Esophagus mucosa (tissue), 1 donor: Measurements from ENCODE around the gene MAGEB4. TPM values are rescaled to one million over a fixed set of nuclear protein-coding genes. Genes with fewer than 3 reads are reported as not detected.

Source experiments
- ATAC-seq: fragments of 200-7000 bp; cut with Tn5 transposase; one replicate; pipeline ENCODE4 v1.9.1; 2020
- total RNA-seq: library from RNA; stranded (reverse); gene quantifications from one replicate; pipeline ENCODE4 v1.2.4, GENCODE V29; 2023
- donor health status: DM: yes; HTN: yes; CAD: no.

Gene MAGEB4
- total RNA-seq, 1 donor from 2014 or later, result not detected

GRCh38 chrX:30283456-30284200, 41.8 kb downstream of the MAGEB4 start:
- peak; percentile 26 for ATAC-seq

Other genes with a start within 250 kb of the MAGEB4 start
- not detected for gene MAGEB2, start 26.4 kb upstream of the MAGEB4 start, total RNA-seq
- gene MAGEB3, start 11.3 kb upstream of the MAGEB4 start, total RNA-seq, result not detected
- not detected for gene MAGEB1, start 5.1 kb downstream of the MAGEB4 start, total RNA-seq
- gene NR0B1, start 67.4 kb downstream of the MAGEB4 start, total RNA-seq, result not detected